Fibroblast of lung (primary cell): ENCODE measurements around the gene RACGAP1. TPM values are rescaled to one million over a fixed set of nuclear protein-coding genes. Genes with fewer than 3 reads are reported as not detected.

ENCODE experiments used
- DNase-seq, 2 donors: peaks; one replicate each; pipeline versions ENCODE4 v3.0.0 to v3.0.0-alpha.2; 2010; ENCODE audit warnings: low read depth in 2 of 2
- H2AFZ ChIP-seq: 2 replicates; pipeline ENCODE4 v1.5.1; 2012; ENCODE audit warnings: low read length, control low read depth, inconsistent platforms
- H3K27ac ChIP-seq: 2 replicates; pipeline ENCODE4 v1.5.1; 2011; ENCODE audit warnings: low read length, control low read depth; ENCODE audit not compliant: insufficient read depth
- H3K27me3 ChIP-seq: 2 replicates; pipeline ENCODE4 v1.5.1; 2011; ENCODE audit warnings: mild to moderate bottlenecking, low read length; ENCODE audit not compliant: control insufficient read depth, insufficient read depth
- H3K36me3 ChIP-seq: 2 replicates; pipeline ENCODE4 v1.5.1; 2011; ENCODE audit warnings: low read length; ENCODE audit not compliant: control insufficient read depth, insufficient read depth
- H3K4me1 ChIP-seq: 2 replicates; pipeline ENCODE4 v1.5.1; 2011; ENCODE audit warnings: low read length; ENCODE audit not compliant: control insufficient read depth, insufficient read depth; ENCODE audit errors: extremely low read depth
- H3K4me2 ChIP-seq: 2 replicates; pipeline ENCODE4 v1.5.1; 2011; ENCODE audit warnings: low read length, control low read depth; ENCODE audit not compliant: insufficient read depth; ENCODE audit errors: extremely low read depth
- H3K4me3 ChIP-seq, 4 experiments: fragments of 200-600 bp in 1 of 4; sonication (generic) in 1 of 4; replicated peaks in 1 of 4; 2 replicates each; pipeline ENCODE4 v1.5.1; 2011 to 2016; ENCODE audit warnings: low read length in 4 of 4, low read depth in 3 of 4, mild to moderate bottlenecking in 3 of 4, control low read depth in 2 of 4, inconsistent platforms in 1 of 4, mixed read lengths in 1 of 4; ENCODE audit not compliant: insufficient read depth in 1 of 4; ENCODE audit errors: control extremely low read depth in 1 of 4
- H3K79me2 ChIP-seq: 2 replicates; pipeline ENCODE4 v1.5.1; 2012; ENCODE audit warnings: mild to moderate bottlenecking, low read length, inconsistent platforms; ENCODE audit not compliant: control insufficient read depth, insufficient read depth
- H3K9ac ChIP-seq: 2 replicates; pipeline ENCODE4 v1.5.1; 2011; ENCODE audit warnings: mild to moderate bottlenecking, low read length, control low read depth; ENCODE audit not compliant: insufficient read depth
- H3K9me3 ChIP-seq: 2 replicates; pipeline ENCODE4 v1.5.1; 2012; ENCODE audit warnings: low read depth, low read length; ENCODE audit not compliant: control insufficient read depth, insufficient read depth
- H4K20me1 ChIP-seq: 2 replicates; pipeline ENCODE4 v1.5.1; 2011; ENCODE audit warnings: low read length; ENCODE audit not compliant: control insufficient read depth, insufficient read depth; ENCODE audit errors: extremely low read depth
- EZH2 ChIP-seq: IDR thresholded peaks from 2 replicates; pipeline ENCODE4 v1.5.1; 2012; ENCODE audit warnings: low read length, control low read depth, mild to moderate bottlenecking; ENCODE audit errors: missing control alignments
- polyA plus RNA-seq, 2 donors: library from polyadenylated mRNA; depleted of rRNA in 1 of 2; stranded (reverse) in 1 of 2; unstranded in 1 of 2; fragments of >200 nt; gene quantifications; 2 replicates each; pipeline ENCODE4 v1.2.1, GENCODE V29; 2011 to 2012; ENCODE audit warnings: missing spikeins in 1 of 2
- total RNA-seq: library from RNA; depleted of rRNA; stranded (reverse); fragments of >200 nt; gene quantifications from 2 replicates; pipeline ENCODE4 v1.2.1, GENCODE V29; 2014
- TF ChIP-seq, protein P1 (sequence below), 2 donors: IDR thresholded peaks in 1 of 2; conservative IDR thresholded peaks in 1 of 2; 1 replicate in 1 of 2; 2 replicates in 1 of 2; pipeline ENCODE4 v1.5.1; 2011 to 2012; ENCODE audit warnings: low read length in 2 of 2, control low read depth in 1 of 2, inconsistent platforms in 1 of 2, low read depth in 1 of 2, mild to moderate bottlenecking in 1 of 2

RACGAP1 gene
- total and polyA plus RNA-seq, 2 donors (not counting 1 experiment from before 2014, with no cell fraction given) = 22.9 to 38.1 TPM

DNA sequence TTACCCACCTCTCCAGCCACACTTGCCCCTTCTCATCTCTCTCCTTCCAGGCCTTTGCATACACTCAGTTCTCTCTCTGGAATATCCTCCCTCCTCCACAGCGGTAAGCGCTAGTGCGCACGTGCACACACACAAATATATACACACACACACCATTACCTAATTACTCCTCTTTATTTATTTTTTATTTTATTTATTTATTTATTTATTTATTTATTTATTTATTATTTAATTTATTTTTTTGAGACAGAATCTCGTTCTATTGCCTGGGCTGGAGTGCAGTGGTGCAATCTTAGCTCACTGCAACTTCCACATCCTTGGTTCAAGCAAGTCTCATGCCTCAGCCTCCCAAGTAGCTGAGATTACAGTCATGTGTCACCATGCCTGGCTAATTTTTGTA lies 43.8 kb upstream of the RACGAP1 start:
- Histone ChIP-seq H3K9ac (no peak overlapping the region), H3K4me2 (no peak overlapping the region), H3K4me3 (no peak overlapping the region)

DNA sequence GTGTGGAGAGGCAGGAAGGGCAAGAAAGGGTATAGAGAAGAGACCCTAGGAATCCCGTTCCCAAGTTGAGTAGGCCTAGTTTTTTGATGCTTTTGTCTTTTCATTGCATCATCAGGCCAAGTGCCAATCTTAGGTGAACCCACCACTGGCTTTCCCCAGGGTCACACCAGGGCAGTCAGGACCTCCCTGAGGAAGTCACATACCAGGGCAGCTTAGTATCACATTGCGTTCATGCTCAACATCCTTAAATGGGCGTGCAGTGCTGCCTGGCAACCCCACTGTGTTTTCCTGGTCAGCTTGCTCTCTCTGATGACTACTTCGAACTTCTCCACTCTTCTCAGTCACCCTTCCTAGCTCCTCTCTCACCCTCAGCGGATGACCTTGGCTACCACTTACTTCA lies 41.1 kb upstream of the RACGAP1 start:
- Histone ChIP-seq H3K4me3 (no peak overlapping the region), H3K36me3 (no peaks in the 10 kb centered on the region), H3K9ac (no peak overlapping the region), H3K79me2 (no peaks in the 10 kb centered on the region), H3K4me1 (peaks cover 3% of the 10 kb centered on the region), H3K27me3 (no peaks in the 10 kb centered on the region), H2AFZ (no peak overlapping the region), H3K27ac (peak overlapping the region; percentile 25), H3K4me2 (no peak overlapping the region), H4K20me1 (no peaks in the 10 kb centered on the region), H3K9me3 (no peaks in the 10 kb centered on the region)
- TF ChIP-seq EZH2 = no peak
- TF ChIP-seq, protein P1, sequence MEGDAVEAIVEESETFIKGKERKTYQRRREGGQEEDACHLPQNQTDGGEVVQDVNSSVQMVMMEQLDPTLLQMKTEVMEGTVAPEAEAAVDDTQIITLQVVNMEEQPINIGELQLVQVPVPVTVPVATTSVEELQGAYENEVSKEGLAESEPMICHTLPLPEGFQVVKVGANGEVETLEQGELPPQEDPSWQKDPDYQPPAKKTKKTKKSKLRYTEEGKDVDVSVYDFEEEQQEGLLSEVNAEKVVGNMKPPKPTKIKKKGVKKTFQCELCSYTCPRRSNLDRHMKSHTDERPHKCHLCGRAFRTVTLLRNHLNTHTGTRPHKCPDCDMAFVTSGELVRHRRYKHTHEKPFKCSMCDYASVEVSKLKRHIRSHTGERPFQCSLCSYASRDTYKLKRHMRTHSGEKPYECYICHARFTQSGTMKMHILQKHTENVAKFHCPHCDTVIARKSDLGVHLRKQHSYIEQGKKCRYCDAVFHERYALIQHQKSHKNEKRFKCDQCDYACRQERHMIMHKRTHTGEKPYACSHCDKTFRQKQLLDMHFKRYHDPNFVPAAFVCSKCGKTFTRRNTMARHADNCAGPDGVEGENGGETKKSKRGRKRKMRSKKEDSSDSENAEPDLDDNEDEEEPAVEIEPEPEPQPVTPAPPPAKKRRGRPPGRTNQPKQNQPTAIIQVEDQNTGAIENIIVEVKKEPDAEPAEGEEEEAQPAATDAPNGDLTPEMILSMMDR (conservative IDR thresholded peaks at IDR 0.05 in 1 of 2, IDR thresholded peaks at IDR 0.05 in 1 of 2; ENCODE audit: low read depth in 1 of 2, low read length in 2 of 2) = no peak
- DNase-seq = peak; percentile 82 to 86

More for the DNA sequence above, 43.8 kb upstream of the RACGAP1 start:
- Histone ChIP-seq H3K36me3 (no peaks in the 10 kb centered on the region), H3K9me3 (no peaks in the 10 kb centered on the region), H3K79me2 (no peaks in the 10 kb centered on the region), H3K27me3 (no peaks in the 10 kb centered on the region), H4K20me1 (no peaks in the 10 kb centered on the region), H3K4me1 (peaks cover 3% of the 10 kb centered on the region), H3K27ac (no peak overlapping the region), H2AFZ (no peak overlapping the region)
- DNase-seq = no peak
- no peak for TF ChIP-seq EZH2
- TF ChIP-seq, protein P1 (conservative IDR thresholded peaks at IDR 0.05 in 1 of 2, IDR thresholded peaks at IDR 0.05 in 1 of 2; ENCODE audit: low read depth in 1 of 2, low read length in 2 of 2) = no peak

DNA sequence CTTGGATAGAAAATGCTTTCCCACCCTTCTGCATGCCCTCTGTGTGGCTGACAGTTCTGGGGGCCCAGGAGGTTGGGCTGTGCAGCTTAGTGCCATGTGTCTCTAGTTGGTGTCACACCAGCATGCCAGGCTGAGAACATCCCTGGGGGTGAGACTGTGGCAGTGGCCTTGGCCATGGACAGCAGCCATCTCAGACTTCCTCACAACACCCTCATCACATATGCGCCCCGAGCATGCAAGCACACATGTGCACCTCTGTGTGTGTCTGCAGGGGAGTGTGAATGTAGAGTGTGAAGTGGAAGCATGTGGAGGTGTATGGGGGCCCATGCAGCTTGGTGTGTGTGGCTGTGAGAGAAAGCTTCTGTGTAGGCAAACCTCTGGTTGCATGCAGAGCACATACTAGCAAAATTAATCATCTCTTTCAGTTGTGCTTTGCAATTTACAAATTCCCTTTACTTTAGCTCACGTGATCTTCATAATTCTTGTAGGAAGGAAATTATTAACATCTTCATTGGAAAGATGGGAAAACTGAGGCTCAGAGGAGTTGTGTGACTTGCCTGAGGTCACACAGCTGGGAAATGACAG lies 40.5 kb upstream of the RACGAP1 start:
- Histone ChIP-seq H3K36me3 (no peaks in the 10 kb centered on the region), H3K9me3 (no peaks in the 10 kb centered on the region), H3K4me3 (no peak overlapping the region), H3K27me3 (no peaks in the 10 kb centered on the region), H3K79me2 (no peaks in the 10 kb centered on the region), H3K27ac (peak overlapping the region; percentile 25), H3K4me2 (no peak overlapping the region), H4K20me1 (no peaks in the 10 kb centered on the region), H3K4me1 (peaks cover 3% of the 10 kb centered on the region), H2AFZ (no peak overlapping the region), H3K9ac (no peak overlapping the region)
- no peak for DNase-seq
- TF ChIP-seq EZH2 = no peak
- TF ChIP-seq, protein P1 (conservative IDR thresholded peaks at IDR 0.05 in 1 of 2, IDR thresholded peaks at IDR 0.05 in 1 of 2; ENCODE audit: low read depth in 1 of 2, low read length in 2 of 2) = no peak
